ENCODE results near the gene PRDM16.

DNA sequence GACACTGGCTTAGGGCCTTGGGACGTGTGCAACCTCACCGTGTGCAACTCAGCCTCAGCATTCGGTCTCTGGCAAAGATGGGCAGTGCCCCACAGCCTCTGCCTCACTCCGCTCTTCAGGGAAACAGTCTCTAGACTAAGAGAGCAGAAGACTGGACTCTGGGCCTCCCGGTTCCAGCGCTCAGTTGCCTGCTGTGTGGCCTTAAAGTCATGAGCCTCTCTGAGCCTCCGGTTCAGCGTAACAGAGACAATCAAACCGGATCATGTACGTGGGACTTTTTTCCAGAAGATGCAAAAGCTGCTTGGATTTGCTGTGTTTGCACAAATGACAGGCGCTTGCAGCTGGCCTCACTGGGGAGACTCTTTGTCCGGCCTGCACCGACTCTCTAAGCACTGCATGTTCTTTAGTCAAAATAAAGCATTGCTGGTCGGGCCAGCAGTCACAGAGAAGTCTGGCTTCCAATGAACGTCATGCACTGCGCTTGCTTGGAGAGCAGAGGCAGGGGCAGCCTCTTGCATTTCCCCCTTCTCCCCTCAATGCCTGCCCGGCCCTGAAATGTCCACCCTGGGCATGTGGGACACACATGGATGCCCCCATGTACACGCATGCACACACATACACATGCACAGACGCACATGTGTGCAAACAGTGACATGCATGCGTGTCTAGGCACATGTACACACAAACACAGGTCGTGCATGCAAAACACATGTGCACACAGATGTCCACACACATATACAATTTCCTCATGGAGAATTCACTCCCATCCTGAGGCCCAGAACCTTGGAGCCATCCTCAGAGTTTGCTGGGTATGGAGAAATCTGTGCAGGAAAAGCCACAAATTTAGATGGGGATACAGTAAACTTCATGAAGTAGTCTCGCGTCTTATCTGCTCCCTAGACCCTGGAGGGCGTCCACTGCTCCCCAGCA is 152.4 kb downstream of the PRDM16 start:
- TF ChIP-seq, protein P1, sequence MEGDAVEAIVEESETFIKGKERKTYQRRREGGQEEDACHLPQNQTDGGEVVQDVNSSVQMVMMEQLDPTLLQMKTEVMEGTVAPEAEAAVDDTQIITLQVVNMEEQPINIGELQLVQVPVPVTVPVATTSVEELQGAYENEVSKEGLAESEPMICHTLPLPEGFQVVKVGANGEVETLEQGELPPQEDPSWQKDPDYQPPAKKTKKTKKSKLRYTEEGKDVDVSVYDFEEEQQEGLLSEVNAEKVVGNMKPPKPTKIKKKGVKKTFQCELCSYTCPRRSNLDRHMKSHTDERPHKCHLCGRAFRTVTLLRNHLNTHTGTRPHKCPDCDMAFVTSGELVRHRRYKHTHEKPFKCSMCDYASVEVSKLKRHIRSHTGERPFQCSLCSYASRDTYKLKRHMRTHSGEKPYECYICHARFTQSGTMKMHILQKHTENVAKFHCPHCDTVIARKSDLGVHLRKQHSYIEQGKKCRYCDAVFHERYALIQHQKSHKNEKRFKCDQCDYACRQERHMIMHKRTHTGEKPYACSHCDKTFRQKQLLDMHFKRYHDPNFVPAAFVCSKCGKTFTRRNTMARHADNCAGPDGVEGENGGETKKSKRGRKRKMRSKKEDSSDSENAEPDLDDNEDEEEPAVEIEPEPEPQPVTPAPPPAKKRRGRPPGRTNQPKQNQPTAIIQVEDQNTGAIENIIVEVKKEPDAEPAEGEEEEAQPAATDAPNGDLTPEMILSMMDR (IDR thresholded peaks at IDR 0.05) = no peak
- TF ChIP-seq POLR2A (IDR thresholded peaks at IDR 0.05) = no peak

Data from testis (tissue), 2 donors.